ENCODE measurements around the gene PATZ1.

The PATZ1 gene

DNA sequence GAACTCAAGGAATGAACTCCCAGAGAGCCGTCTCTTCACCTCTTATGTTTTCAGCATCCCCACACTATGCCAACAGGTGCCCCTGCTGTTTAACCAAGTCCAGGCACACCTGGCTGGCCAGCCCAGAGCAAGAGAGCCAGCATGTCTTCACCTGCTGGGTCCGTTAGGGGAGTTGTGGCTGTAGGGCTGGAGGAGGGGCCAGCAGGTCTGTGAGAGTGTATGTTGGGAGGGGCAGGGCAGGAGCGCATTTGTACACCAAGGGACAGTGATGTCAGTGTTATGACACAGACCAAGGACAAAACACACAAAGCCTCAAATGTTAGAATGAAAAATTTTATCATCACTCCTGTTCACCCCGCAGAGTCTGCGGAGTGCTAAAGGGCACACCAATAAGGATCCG lies 5.8 kb downstream of the PATZ1 start:
- H2AFZ ChIP-seq (ENCODE audit: low read depth, low read length): no peak overlapping the region
- no peaks in the 10 kb centered on the region for H3K27me3 ChIP-seq (ENCODE audit: insufficient read depth, low read length, poor library complexity)
- DNase-seq (no peak), ATAC-seq (ENCODE audit: insufficient read depth, low read depth) (no peak)
- peaks cover 69% of the 10 kb centered on the region for H3K4me1 ChIP-seq (ENCODE audit: insufficient read depth, low read length)
- peak overlapping the region; percentile 97; the same call in 1 of the 2 replicates for H3K4me2 ChIP-seq (ENCODE audit: insufficient read depth, low read length)
- H4K20me1 ChIP-seq (ENCODE audit: insufficient read depth, low read length): peaks cover 93% of the 10 kb centered on the region
- H3K9me3 ChIP-seq (ENCODE audit: insufficient read depth, low read length, severe bottlenecking): no peaks in the 10 kb centered on the region
- 0 out of 2 replicates have a peak overlapping the region, but pooled peaks have one; percentile 14 for H3K9ac ChIP-seq (ENCODE audit: low read depth, low read length)
- H3K27ac ChIP-seq (ENCODE audit: low read length): no peak overlapping the region
- H3K4me3 ChIP-seq (ENCODE audit: low read depth in 1 of 2, low read length in 2 of 2): peak overlapping the region in 1 of 2 experiments; percentile 15; a peak in 1 of 4 replicates
- TF ChIP-seq EZH2 (IDR thresholded peaks at IDR 0.05; ENCODE audit: borderline replicate concordance, low read depth, low read length, severe bottlenecking) (no peak), CTCF (IDR thresholded peaks at IDR 0.05; ENCODE audit: borderline replicate concordance, extremely low read depth, low read length, poor library complexity, severe bottlenecking) (no peak)
- H3K79me2 ChIP-seq (ENCODE audit: insufficient read depth, low read length): peaks cover 93% of the 10 kb centered on the region
- H3K36me3 ChIP-seq (ENCODE audit: insufficient read depth, low read length): peaks cover 95% of the 10 kb centered on the region

DNA sequence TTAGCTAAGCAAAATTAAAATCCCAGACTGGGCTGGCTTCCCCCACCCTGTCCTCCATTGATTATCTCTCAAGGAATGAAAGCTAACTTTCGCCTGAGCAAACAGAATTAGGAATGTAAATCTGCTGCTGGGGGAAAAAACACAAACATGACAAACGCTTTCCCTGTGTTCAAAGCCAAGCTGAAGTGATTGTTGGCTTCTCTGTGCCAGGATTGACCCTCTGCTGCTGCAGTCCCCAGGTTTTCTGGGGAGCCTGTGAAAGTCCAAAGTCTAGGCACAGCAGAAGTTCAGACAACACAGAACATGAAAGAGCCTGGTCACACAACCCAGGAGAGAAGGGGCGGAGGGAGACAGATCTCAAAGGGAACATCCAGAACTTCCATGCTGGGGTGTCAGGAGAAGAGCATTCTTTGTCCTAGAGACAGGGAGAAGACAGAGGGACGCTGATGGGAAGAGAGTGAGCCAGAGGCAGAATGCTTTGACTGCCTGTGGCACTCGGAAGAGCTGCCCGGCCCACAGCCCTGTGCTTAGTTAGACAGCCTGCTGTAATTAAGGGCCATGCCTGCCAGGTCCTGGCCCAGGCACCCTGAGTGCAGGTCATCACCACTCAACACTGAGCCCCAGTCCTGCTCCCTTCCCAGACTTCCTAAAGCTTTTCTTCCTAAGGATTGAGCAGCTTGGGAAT lies 6.9 kb downstream of the PATZ1 start:
- Histone ChIP-seq H3K4me3 (ENCODE audit: low read depth in 1 of 2, low read length in 2 of 2) (no peak overlapping the region), H3K4me2 (ENCODE audit: insufficient read depth, low read length) (peak overlapping the region; percentile 97; the same call in 1 of the 2 replicates), H3K27ac (ENCODE audit: low read length) (no peak overlapping the region), H3K27me3 (ENCODE audit: insufficient read depth, low read length, poor library complexity) (no peaks in the 10 kb centered on the region), H3K36me3 (ENCODE audit: insufficient read depth, low read length) (peaks cover 95% of the 10 kb centered on the region), H2AFZ (ENCODE audit: low read depth, low read length) (no peak overlapping the region), H3K79me2 (ENCODE audit: insufficient read depth, low read length) (peaks cover 91% of the 10 kb centered on the region), H3K9ac (ENCODE audit: low read depth, low read length) (no peak overlapping the region), H3K9me3 (ENCODE audit: insufficient read depth, low read length, severe bottlenecking) (no peaks in the 10 kb centered on the region), H3K4me1 (ENCODE audit: insufficient read depth, low read length) (peaks cover 58% of the 10 kb centered on the region), H4K20me1 (ENCODE audit: insufficient read depth, low read length) (peaks cover 93% of the 10 kb centered on the region)
- TF ChIP-seq CTCF (IDR thresholded peaks at IDR 0.05; ENCODE audit: borderline replicate concordance, extremely low read depth, low read length, poor library complexity, severe bottlenecking) (no peak), EZH2 (IDR thresholded peaks at IDR 0.05; ENCODE audit: borderline replicate concordance, low read depth, low read length, severe bottlenecking) (no peak)
- ATAC-seq (ENCODE audit: insufficient read depth, low read depth): no peak
- no peak for DNase-seq

- peaks cover 95% of the 10 kb centered on the region for H3K36me3 ChIP-seq (ENCODE audit: insufficient read depth, low read length)
- H2AFZ ChIP-seq (ENCODE audit: low read depth, low read length): no peak overlapping the region
- no peak overlapping the region for H3K9ac ChIP-seq (ENCODE audit: low read depth, low read length)
- H3K4me3 ChIP-seq (ENCODE audit: low read depth in 1 of 2, low read length in 2 of 2): no peak overlapping the region
- no peaks in the 10 kb centered on the region for H3K27me3 ChIP-seq (ENCODE audit: insufficient read depth, low read length, poor library complexity)
- peaks cover 37% of the 10 kb centered on the region for H3K4me1 ChIP-seq (ENCODE audit: insufficient read depth, low read length)
- no peak overlapping the region for H3K27ac ChIP-seq (ENCODE audit: low read length)
- ATAC-seq (ENCODE audit: insufficient read depth, low read depth): no peak; the same call in 2 of the 3 replicates
- peaks cover 88% of the 10 kb centered on the region for H3K79me2 ChIP-seq (ENCODE audit: insufficient read depth, low read length)
- TF ChIP-seq EZH2 (IDR thresholded peaks at IDR 0.05; ENCODE audit: borderline replicate concordance, low read depth, low read length, severe bottlenecking) (no peak), CTCF (IDR thresholded peaks at IDR 0.05; ENCODE audit: borderline replicate concordance, extremely low read depth, low read length, poor library complexity, severe bottlenecking) (no peak)
- peaks cover 91% of the 10 kb centered on the region for H4K20me1 ChIP-seq (ENCODE audit: insufficient read depth, low read length)
- no peaks in the 10 kb centered on the region for H3K9me3 ChIP-seq (ENCODE audit: insufficient read depth, low read length, severe bottlenecking)
- H3K4me2 ChIP-seq (ENCODE audit: insufficient read depth, low read length): no peak overlapping the region
- DNase-seq: no peak
Observed at GRCh38 chr22:31337178-31337577, 9.0 kb downstream of the PATZ1 start.

All from DND-41 (cell line).